Astrocyte (in vitro differentiated cells and primary cell): ENCODE data around the gene AGTPBP1.
"Not testable (repeated sequence)": the region's sequence is repeated elsewhere in the genome, so short reads cannot be mapped to it uniquely, and the experiment has no call there.

Experiments
- EZH2 ChIP-seq: IDR thresholded peaks from 2 replicates; pipeline ENCODE4 v1.6.1; 2012; ENCODE audit warnings: mild to moderate bottlenecking, low read length, inconsistent platforms; ENCODE audit not compliant: insufficient read depth
- TF ChIP-seq, protein P1 (sequence below): IDR thresholded peaks from 2 replicates; pipeline ENCODE4 v1.5.1; 2011; ENCODE audit warnings: low read depth, mild to moderate bottlenecking, inconsistent platforms, low read length, moderate library complexity; ENCODE audit not compliant: insufficient read depth

DNA sequence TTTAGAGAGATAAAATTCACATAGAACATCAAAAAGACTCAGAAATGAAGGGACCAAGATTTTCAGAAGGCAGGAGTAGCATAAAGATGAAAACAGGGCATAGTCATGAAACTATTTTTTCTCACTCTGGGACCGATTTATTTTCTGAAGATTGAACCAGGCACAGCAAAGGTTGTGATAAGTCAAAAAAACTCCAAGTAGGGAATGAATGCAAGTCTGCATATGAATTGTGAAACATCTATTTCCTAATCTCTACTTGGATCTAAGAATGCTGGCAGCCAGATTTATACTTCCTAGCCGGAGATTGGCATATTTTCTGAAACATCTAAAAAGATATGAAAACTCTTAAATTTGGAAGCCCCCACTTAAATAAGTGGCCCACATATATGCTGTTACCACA lies 16.0 kb upstream of the AGTPBP1 start:
- TF ChIP-seq, protein P1, sequence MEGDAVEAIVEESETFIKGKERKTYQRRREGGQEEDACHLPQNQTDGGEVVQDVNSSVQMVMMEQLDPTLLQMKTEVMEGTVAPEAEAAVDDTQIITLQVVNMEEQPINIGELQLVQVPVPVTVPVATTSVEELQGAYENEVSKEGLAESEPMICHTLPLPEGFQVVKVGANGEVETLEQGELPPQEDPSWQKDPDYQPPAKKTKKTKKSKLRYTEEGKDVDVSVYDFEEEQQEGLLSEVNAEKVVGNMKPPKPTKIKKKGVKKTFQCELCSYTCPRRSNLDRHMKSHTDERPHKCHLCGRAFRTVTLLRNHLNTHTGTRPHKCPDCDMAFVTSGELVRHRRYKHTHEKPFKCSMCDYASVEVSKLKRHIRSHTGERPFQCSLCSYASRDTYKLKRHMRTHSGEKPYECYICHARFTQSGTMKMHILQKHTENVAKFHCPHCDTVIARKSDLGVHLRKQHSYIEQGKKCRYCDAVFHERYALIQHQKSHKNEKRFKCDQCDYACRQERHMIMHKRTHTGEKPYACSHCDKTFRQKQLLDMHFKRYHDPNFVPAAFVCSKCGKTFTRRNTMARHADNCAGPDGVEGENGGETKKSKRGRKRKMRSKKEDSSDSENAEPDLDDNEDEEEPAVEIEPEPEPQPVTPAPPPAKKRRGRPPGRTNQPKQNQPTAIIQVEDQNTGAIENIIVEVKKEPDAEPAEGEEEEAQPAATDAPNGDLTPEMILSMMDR, result not testable (repeated sequence)
- TF ChIP-seq EZH2, result not testable (repeated sequence)
